HG03565 (cell line): Measurements from ENCODE around the gene GHRL.

ENCODE experiments used
- ATAC-seq: cut with Tn5 transposase; IDR thresholded peaks from one replicate; pipeline ENCODE4 v1.9.1; 2021; ENCODE audit warnings: mild to moderate bottlenecking, moderate library complexity; ENCODE audit not compliant: unreplicated experiment

Gene GHRL

GRCh38 chr3:10248184-10248983 lies 44.4 kb downstream of the GHRL start, which contains the start of gene TATDN2:
Gene TATDN2 (plus strand): TSS chr3:10248459. CDS start chr3:10249201, 742 bp downstream.
- peak; percentile 92 for ATAC-seq

GRCh38 chr3:10247679-10248183 lies 45.0 kb downstream of the GHRL start:
- ATAC-seq, result no peak

- ATAC-seq, result no peak
Measured at GRCh38 chr3:10245081-10245712, 47.5 kb downstream of the GHRL start.

GRCh38 chr3:10244009-10244408 lies 48.7 kb downstream of the GHRL start:
- ATAC-seq, result no peak

GRCh38 chr3:10242182-10243065 lies 50.3 kb downstream of the GHRL start:
- ATAC-seq, result no peak

GRCh38 chr3:10240799-10241198 lies 51.9 kb downstream of the GHRL start:
- ATAC-seq, result no peak

- ATAC-seq, result no peak
Measured at GRCh38 chr3:10238345-10239183, 54.2 kb downstream of the GHRL start.
